ENCODE results near the gene UNC13A.

DNA sequence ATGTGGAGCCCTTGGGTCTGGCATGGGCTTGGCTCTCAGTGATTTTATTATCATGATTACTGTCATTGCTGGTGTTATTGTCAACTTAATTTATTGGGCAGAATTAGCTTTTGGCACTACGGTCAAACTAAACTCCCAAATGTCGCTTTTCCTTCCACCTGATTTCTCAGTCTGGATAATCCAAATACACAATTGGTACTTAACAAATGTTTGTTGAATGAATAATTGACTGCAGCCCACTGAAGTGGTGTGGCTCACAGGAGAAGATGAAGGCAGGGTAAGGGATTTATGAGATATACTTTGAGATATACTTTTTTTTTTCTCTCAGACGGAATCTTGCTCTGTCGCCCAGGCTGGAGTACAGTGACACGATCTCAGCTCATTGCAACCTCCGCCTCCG lies 131.2 kb downstream of the UNC13A start:
- no peak for TF ChIP-seq EP300 (IDR thresholded peaks at IDR 0.05)
- TF ChIP-seq, protein P1, sequence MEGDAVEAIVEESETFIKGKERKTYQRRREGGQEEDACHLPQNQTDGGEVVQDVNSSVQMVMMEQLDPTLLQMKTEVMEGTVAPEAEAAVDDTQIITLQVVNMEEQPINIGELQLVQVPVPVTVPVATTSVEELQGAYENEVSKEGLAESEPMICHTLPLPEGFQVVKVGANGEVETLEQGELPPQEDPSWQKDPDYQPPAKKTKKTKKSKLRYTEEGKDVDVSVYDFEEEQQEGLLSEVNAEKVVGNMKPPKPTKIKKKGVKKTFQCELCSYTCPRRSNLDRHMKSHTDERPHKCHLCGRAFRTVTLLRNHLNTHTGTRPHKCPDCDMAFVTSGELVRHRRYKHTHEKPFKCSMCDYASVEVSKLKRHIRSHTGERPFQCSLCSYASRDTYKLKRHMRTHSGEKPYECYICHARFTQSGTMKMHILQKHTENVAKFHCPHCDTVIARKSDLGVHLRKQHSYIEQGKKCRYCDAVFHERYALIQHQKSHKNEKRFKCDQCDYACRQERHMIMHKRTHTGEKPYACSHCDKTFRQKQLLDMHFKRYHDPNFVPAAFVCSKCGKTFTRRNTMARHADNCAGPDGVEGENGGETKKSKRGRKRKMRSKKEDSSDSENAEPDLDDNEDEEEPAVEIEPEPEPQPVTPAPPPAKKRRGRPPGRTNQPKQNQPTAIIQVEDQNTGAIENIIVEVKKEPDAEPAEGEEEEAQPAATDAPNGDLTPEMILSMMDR (IDR thresholded peaks at IDR 0.05), result no peak

Data from stomach (tissue), 4 donors.